Tibial nerve (tissue), 4 donors: ENCODE results near the gene AMPD3. TPM values are rescaled to one million over a fixed set of nuclear protein-coding genes. Genes with fewer than 3 reads are reported as not detected.
"Not testable (repeated sequence)": the region's sequence is repeated elsewhere in the genome, so short reads cannot be mapped to it uniquely, and the experiment has no call there.

Experiments used
- DNase-seq, 2 donors: peaks; one replicate each; pipeline ENCODE4 v3.0.0-alpha.2; 2019; ENCODE audit warnings: low spot score in 2 of 2
- H3K27ac ChIP-seq, 4 donors: fragments of 200-600 bp; sonication (generic) in 3 of 4; one replicate each; pipeline ENCODE4 v1.5.1; 2017 to 2019; ENCODE audit warnings: mild to moderate bottlenecking in 1 of 4
- H3K27me3 ChIP-seq, 2 donors: fragments of 200-600 bp; sonication (generic) in 1 of 2; one replicate each; pipeline versions ENCODE4 v1.5.1 to v1.6.0; 2017 to 2019
- H3K36me3 ChIP-seq, 3 donors: fragments of 200-600 bp; sonication (generic); one replicate each; pipeline ENCODE4 v1.5.1; 2018 to 2019
- H3K4me1 ChIP-seq, 4 donors: fragments of 200-600 bp; sonication (generic) in 3 of 4; one replicate each; pipeline ENCODE4 v1.5.1; 2017 to 2019
- H3K4me3 ChIP-seq, 4 donors: fragments of 200-600 bp; sonication (generic) in 3 of 4; one replicate each; pipeline ENCODE4 v1.5.1; 2017 to 2019; ENCODE audit warnings: mild to moderate bottlenecking in 1 of 4, moderate library complexity in 1 of 4
- H3K9me3 ChIP-seq, 4 donors: fragments of 200-600 bp; sonication (generic) in 3 of 4; one replicate each; pipeline ENCODE4 v1.5.1; 2017 to 2019
- EP300 ChIP-seq, 2 donors: sonication (generic); formaldehyde crosslinking; IDR thresholded peaks; one replicate each; pipeline ENCODE4 v1.6.1; 2017; ENCODE audit warnings: antibody characterized with exemption in 2 of 2, mild to moderate bottlenecking in 1 of 2
- POLR2A ChIP-seq, 2 donors: fragments of 450-650 bp; IDR thresholded peaks; one replicate each; pipeline ENCODE4 v1.6.1; 2017; ENCODE audit warnings: antibody characterized with exemption in 2 of 2, mild to moderate bottlenecking in 2 of 2, moderate library complexity in 2 of 2
- WGBS, 2 donors: methylation state at CpG; one replicate each; pipeline ENCODE4 v1.1.5; 2018; 5-methylcytosine and 5-hydroxymethylcytosine counted together
- total RNA-seq, 4 donors: library from RNA; depleted of rRNA; stranded (reverse); fragments of >200 nt; gene quantifications; one replicate each; pipeline ENCODE4 v1.1.0, GENCODE V29; 2016
- TF ChIP-seq, protein P1 (sequence below), 5 experiments: fragments of 200-600 bp in 3 of 5; fragments of 450-650 bp in 2 of 5; sonication (generic) in 3 of 5; IDR thresholded peaks; one replicate each; pipeline ENCODE4 v1.5.1; 2016 to 2019; ENCODE audit warnings: antibody characterized with exemption in 5 of 5, mild to moderate bottlenecking in 3 of 5, moderate library complexity in 2 of 5

Gene AMPD3
- total RNA-seq, 4 donors from 2014 or later: 1.0 to 8.7 (median 3.7) TPM

DNA sequence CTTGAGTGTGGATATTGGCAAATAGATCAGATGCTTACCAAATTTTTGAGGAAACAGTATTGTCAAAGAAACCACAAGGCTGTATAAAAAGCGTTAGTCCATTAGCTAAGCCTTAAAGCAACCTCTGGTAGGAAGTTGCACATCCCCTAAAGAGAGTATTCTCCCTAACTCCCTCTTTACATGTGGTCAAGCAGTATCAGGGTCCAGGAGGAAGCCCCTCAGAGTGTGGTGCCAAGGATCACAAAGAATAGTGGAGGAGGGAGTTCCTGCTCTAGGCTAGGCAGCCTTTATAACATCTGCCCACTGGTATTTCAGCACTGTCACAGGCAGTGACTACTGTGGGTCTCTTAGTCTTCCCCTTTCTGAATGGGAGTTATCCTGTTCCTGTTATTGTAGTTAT, 18.8 kb upstream of the AMPD3 start:
- TF ChIP-seq, protein P1, sequence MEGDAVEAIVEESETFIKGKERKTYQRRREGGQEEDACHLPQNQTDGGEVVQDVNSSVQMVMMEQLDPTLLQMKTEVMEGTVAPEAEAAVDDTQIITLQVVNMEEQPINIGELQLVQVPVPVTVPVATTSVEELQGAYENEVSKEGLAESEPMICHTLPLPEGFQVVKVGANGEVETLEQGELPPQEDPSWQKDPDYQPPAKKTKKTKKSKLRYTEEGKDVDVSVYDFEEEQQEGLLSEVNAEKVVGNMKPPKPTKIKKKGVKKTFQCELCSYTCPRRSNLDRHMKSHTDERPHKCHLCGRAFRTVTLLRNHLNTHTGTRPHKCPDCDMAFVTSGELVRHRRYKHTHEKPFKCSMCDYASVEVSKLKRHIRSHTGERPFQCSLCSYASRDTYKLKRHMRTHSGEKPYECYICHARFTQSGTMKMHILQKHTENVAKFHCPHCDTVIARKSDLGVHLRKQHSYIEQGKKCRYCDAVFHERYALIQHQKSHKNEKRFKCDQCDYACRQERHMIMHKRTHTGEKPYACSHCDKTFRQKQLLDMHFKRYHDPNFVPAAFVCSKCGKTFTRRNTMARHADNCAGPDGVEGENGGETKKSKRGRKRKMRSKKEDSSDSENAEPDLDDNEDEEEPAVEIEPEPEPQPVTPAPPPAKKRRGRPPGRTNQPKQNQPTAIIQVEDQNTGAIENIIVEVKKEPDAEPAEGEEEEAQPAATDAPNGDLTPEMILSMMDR (IDR thresholded peaks at IDR 0.05): no peak
- TF ChIP-seq EP300 (IDR thresholded peaks at IDR 0.05): no peak
- TF ChIP-seq POLR2A (IDR thresholded peaks at IDR 0.05): no peak
- WGBS, 2 donors: 59 to 73% methylated on average over 1 of the region's 1 CpG
- H3K27ac ChIP-seq: no peak overlapping the region
- no peak for DNase-seq
- no peaks in the 10 kb centered on the region for H3K4me1 ChIP-seq
- no peak overlapping the region for H3K4me3 ChIP-seq
- no peaks in the 10 kb centered on the region for H3K36me3 ChIP-seq
- H3K9me3 ChIP-seq: no peaks in the 10 kb centered on the region
- no peaks in the 10 kb centered on the region for H3K27me3 ChIP-seq

DNA sequence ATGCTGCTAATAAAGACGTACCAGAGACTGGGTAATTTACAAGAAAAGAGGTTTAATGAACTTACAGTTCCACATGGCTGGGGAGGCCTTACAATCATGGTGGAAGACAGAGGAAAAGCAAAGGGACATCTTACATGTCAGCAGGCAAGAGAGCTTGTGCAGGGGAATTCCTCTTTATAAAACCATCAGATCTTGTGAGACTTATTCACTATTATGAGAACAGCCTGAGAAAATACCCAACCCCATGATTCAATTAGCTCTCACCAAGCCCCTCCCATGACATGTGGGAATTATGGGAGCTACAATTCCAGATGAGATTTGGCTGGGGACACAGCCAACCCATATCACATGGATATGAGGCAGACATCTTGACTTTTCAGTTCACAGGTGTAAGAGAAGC, 18.4 kb upstream of the AMPD3 start:
- 59 to 61% methylated on average over 1 of the region's 1 CpG for WGBS, 2 donors
- not testable (repeated sequence) for H3K4me3 ChIP-seq, H3K9me3 ChIP-seq, H3K36me3 ChIP-seq, H3K4me1 ChIP-seq, H3K27me3 ChIP-seq, DNase-seq
- peak overlapping the region in 1 of 4 donors; percentile 28 for H3K27ac ChIP-seq

DNA sequence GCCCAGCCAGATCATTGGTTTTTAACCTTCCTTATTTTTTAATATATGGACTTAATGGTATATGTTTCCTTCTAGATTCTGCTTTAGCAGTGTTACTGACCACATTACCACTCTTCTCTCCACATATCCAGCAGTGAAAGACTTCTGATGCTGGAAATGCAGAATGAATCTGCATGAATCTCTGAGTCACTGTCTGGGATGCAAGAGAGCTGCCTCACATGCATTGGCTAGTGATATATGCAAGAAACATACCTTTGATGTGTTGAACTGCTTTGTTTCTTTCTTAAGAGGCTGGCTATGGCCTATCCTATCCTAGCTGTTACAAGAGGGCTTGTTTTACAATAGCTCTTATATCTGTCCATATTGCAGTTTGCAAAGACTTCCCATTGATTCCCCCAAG, 16.6 kb upstream of the AMPD3 start:
- DNase-seq: no peak
- no peaks in the 10 kb centered on the region for H3K27me3 ChIP-seq
- TF ChIP-seq POLR2A (IDR thresholded peaks at IDR 0.05) (no peak), EP300 (IDR thresholded peaks at IDR 0.05) (no peak)
- TF ChIP-seq, protein P1 (IDR thresholded peaks at IDR 0.05): no peak
- no peak overlapping the region for H3K27ac ChIP-seq
- H3K4me1 ChIP-seq: no peaks in the 10 kb centered on the region
- no peaks in the 10 kb centered on the region for H3K9me3 ChIP-seq
- H3K36me3 ChIP-seq: no peaks in the 10 kb centered on the region
- no peak overlapping the region for H3K4me3 ChIP-seq

DNA sequence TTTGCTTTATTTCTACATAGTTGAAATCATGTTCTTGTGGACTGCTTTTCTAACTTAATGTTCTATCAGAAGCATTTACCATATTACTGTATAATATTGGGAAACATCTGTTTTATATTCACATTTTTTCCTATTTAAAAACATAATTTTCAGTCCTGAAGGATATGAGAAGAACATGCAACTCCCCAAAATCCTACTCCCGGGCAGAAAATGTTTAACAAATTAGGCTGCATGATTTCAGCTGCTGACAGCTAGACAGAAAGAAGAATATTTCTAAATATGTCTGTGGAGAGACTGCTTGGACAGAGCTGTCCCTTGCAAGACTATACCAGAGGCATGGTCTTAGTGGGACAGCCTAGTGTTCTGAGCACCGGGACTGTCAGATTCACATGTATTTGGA, 15.7 kb upstream of the AMPD3 start:
- H3K4me1 ChIP-seq: no peaks in the 10 kb centered on the region
- H3K4me3 ChIP-seq: no peak overlapping the region
- TF ChIP-seq, protein P1 (IDR thresholded peaks at IDR 0.05): no peak
- TF ChIP-seq EP300 (IDR thresholded peaks at IDR 0.05) (no peak), POLR2A (IDR thresholded peaks at IDR 0.05) (no peak)
- 73 to 84% methylated on average over 2 of the region's 2 CpGs for WGBS, 2 donors
- no peak overlapping the region for H3K27ac ChIP-seq
- no peaks in the 10 kb centered on the region for H3K36me3 ChIP-seq
- no peak for DNase-seq
- no peaks in the 10 kb centered on the region for H3K9me3 ChIP-seq
- H3K27me3 ChIP-seq: no peaks in the 10 kb centered on the region

DNA sequence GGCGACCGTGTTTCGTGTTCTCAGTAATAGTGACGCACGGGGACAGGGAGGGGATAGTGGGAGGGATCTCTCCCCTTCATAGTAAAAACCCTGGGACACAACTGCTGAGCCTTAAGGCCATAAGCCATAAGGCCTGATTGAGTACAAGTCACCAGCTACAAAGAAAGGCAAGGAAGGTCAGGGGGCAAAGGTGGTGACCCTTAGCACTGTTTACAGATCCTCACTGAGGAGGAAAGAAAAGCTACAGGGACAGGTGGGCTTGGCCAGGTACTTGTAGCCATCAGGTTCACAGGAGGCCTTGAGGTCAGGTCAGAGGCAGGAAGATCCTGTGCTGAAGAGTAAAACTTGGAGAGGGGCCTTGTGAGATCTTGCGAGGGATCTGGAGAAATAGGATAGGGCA, 15.1 kb upstream of the AMPD3 start:
- Histone ChIP-seq H3K9me3 (no peaks in the 10 kb centered on the region), H3K36me3 (no peaks in the 10 kb centered on the region), H3K27ac (no peak overlapping the region), H3K27me3 (no peaks in the 10 kb centered on the region), H3K4me3 (no peak overlapping the region), H3K4me1 (no peaks in the 10 kb centered on the region)
- no peak for TF ChIP-seq POLR2A (IDR thresholded peaks at IDR 0.05)
- no peak for TF ChIP-seq EP300 (IDR thresholded peaks at IDR 0.05)
- TF ChIP-seq, protein P1 (IDR thresholded peaks at IDR 0.05): no peak
- DNase-seq: no peak
- WGBS, 2 donors: 79 to 93% methylated on average over 6 of the region's 6 CpGs

DNA sequence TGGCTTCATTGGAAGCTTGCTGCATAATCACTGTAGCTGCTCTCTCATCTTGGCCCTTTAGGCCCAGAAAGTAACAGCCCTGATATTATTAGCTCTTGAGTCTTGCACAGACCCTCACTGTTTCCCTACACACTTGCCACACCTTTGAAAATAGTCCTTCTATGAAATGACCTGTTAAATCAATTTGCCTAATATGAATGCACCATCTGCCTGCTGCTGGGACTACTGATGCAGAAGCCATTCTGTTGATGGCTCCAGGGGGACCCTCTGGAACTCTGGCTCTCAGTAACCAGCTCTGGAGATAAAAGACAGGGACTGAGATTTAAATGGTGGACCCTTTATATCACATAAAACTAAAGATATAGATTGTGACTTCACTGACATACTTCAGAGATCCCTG, 14.7 kb upstream of the AMPD3 start:
- TF ChIP-seq POLR2A (IDR thresholded peaks at IDR 0.05) (no peak), EP300 (IDR thresholded peaks at IDR 0.05) (no peak)
- TF ChIP-seq, protein P1 (IDR thresholded peaks at IDR 0.05): no peak

More for the DNA sequence above, 14.7 kb upstream of the AMPD3 start:
- H3K4me3 ChIP-seq: no peak overlapping the region
- H3K9me3 ChIP-seq: no peaks in the 10 kb centered on the region
- DNase-seq: no peak
- no peaks in the 10 kb centered on the region for H3K36me3 ChIP-seq
- H3K27me3 ChIP-seq: no peaks in the 10 kb centered on the region
- H3K27ac ChIP-seq: no peak overlapping the region
- H3K4me1 ChIP-seq: no peaks in the 10 kb centered on the region
